ENCODE data around the gene KCNIP4.

KCNIP4 gene

DNA sequence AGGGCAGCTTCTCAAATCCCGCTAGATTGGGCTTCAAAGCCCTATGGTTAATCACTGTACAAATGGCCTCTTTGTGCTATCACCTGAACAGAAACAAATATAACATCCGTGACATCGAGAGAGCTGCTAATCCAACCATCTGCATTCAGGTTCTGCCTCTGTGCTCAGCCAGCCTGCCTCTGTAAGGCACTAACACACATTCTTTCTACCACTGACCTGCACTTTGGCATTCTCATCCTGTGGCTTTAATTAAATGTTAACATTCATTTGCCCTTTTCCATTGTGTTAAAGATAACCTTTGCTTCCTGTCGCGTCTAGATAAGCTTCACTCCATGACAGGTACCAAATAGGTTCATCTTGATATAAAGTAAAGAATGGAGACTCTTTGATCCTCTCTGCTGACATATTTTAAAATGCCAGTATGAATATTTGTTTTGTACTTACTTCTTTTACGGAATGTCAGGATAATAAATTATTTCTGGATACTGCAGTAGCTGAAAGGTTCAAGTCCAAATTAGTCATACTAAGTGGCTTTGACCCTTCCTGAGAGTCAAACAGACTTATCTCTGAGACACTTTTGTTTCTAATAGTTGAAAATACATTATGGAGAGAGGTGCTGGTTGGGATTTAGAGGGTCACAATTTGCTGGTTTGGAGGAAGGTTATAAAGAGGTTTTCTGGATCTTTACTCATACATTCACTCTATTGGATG lies 742.6 kb downstream of the KCNIP4 start:
- no peak for DNase-seq (ENCODE audit: low read depth in 1 of 2, low spot score in 1 of 2)

DNA sequence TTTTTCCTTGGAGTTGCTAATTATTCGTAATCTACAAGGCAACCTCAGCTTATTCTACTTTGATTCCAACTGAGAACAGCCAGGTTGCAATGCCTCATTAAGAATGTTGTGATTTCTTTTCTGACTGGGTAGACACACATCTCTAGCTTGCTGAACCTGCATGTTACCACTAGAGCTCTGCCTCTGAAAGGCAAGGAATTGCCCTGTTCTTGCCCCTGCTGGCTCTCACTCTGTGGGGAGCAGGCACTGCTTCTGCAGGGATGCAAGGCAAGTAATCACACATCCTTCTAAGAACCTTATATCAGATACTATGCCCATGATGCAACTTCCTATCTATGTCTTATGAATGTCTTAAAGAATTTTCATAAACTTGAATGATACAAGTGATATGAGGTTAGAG lies 745.2 kb downstream of the KCNIP4 start:
- DNase-seq (ENCODE audit: low read depth in 1 of 2, low spot score in 1 of 2): no peak

GRCh38 chr4:21202959-21203358 lies 745.6 kb downstream of the KCNIP4 start:
- DNase-seq (ENCODE audit: low read depth in 1 of 2, low spot score in 1 of 2): no peak

GRCh38 chr4:21198683-21199082 lies 749.9 kb downstream of the KCNIP4 start:
- DNase-seq (ENCODE audit: low read depth in 1 of 2, low spot score in 1 of 2): no peak

DNA sequence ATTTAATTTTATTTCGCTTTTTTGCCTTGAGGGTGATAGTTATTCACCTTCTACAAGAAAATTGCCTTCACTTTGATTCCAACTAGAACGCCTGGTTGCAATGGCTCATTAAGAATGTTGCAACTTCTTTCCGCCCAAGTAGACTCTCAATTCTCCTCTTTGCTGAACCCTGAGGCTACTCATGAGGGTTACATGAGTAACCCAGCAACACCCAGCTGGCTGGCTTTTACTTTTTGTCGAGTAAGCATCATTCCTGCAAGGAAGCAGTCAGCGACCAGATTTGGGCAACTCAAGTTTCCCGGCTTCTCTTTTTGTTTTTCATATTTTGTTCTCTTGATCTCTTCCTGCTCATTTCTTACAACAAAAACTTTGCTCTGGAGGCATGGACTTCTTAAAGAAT lies 752.9 kb downstream of the KCNIP4 start:
- DNase-seq (ENCODE audit: low read depth in 1 of 2, low spot score in 1 of 2): no peak

DNA sequence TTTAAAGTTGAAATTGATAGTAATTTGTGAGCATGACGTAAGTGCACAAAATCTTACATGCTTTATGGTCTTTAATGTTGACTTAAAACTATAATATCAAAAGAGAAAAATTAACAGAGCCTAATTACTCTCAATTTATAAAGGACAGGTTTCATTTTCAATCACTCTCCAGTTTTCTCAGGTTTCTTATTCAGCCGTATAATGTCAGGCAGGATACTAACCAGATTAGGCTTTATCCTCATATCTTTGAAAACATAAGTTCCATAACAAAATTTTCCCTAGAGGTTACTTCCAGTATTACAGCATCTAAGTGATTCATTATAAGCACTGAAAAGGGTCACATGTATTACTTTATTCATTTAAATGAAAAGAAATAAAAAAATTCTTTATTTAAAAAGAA lies 756.2 kb downstream of the KCNIP4 start:
- DNase-seq (ENCODE audit: low read depth in 1 of 2, low spot score in 1 of 2): no peak

DNA sequence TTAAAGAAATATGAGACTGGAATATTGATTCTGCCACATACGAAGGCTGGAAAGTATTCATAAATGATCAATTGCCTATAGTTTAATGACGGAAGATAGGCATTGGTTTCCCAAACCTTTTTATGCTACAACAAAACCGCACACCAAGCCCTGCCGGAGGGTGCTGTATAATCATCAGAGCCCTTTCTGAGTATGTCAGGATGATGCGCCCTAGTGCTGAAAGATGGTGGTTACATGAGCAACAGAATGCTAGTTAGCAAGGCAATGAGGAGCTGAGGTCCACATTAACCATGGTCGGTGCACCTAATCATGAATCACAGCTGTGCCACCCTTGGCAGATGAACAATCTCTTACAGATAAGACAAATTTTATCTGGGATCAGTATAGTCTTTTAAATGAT lies 757.3 kb downstream of the KCNIP4 start:
- no peak for DNase-seq (ENCODE audit: low read depth in 1 of 2, low spot score in 1 of 2)

DNA sequence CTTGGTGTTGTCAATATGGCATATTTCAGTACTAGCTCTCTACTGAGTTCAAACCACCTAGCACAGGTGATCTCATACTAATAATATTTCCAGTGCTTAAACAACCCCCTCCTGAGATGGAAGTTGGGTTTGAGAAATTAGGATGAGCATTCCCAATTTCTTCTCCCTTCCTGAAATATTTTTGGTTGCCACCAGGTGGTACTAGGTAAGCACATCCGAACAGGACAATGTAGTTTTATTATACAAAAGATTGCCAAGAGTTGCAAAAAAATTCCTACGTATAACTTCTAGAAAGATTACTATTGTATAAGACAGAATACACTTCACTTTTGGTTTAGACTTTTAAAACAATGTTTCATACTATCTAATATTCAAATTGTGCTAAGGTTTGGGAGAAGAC lies 763.8 kb downstream of the KCNIP4 start:
- no peak for DNase-seq (ENCODE audit: low read depth in 1 of 2, low spot score in 1 of 2)

DNA sequence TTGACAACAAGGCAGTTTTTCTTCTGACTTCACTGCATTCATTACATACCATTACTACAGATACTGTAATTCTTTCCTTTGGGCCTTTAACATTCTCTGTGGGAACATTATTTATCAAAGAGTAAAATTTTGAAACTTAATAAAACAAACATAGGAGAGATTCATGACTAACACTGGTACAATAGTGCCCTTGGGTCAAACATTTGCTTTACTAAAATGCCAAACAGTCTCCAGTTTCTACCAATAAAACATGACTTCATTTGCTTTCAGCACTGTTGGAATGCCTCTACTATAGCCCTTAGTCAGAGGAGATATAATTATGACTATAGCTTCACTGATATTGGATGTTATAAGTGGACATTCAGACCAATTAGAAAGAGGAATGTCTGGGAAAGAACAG lies 766.9 kb downstream of the KCNIP4 start:
- no peak for DNase-seq (ENCODE audit: low read depth in 1 of 2, low spot score in 1 of 2)

- no peak for DNase-seq (ENCODE audit: low read depth in 1 of 2, low spot score in 1 of 2)
These were observed 770.7 kb downstream of the KCNIP4 start for GRCh38 chr4:21177871-21178270.

DNA sequence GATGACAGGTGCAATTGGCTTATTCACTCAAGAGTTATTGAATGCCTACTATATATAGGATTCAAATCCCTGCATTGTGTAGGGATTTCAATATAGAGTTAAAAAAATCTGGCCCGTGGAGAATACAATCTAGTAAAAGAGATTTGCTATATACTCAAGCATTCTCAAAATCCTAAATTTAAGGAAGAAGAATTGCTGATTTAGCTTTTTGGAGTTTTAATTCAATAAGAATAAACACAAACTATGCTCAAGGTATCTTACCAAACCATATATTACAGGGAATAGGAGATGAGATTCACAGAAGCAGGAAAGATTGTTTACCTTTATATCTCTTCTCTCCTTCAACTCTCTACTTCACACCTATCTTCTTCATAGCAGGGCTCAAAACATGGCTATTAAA lies 771.5 kb downstream of the KCNIP4 start:
- no peak for DNase-seq (ENCODE audit: low read depth in 1 of 2, low spot score in 1 of 2)

- DNase-seq (ENCODE audit: low read depth in 1 of 2, low spot score in 1 of 2): no peak
These were observed 780.9 kb downstream of the KCNIP4 start for GRCh38 chr4:21167711-21168110.

DNA sequence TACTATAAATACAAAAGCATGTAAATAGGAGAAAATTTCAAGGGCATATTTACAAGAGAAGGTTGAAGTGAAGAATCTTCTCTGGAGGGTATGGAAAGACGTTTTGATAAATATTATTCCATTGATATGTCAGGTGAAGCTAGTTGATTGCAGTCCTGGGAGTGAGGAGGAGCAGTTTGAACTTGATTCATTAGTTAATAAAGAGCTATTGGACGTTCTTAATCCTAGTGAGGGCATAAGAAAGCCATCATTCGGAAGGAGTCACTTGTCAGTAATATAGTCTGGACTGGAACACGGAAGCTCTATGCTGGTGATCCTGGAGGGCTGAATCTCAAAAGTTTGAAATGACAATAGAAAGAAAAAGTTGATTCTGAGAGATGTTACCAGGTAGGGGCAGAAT lies 793.2 kb downstream of the KCNIP4 start:
- DNase-seq (ENCODE audit: low read depth in 1 of 2, low spot score in 1 of 2): no peak

- DNase-seq (ENCODE audit: low read depth in 1 of 2, low spot score in 1 of 2): no peak
These were observed 809.2 kb downstream of the KCNIP4 start for GRCh38 chr4:21139327-21139726.

GRCh38 chr4:21136051-21136630 lies 812.4 kb downstream of the KCNIP4 start:
- no peak for DNase-seq (ENCODE audit: low read depth in 1 of 2, low spot score in 1 of 2)

DNA sequence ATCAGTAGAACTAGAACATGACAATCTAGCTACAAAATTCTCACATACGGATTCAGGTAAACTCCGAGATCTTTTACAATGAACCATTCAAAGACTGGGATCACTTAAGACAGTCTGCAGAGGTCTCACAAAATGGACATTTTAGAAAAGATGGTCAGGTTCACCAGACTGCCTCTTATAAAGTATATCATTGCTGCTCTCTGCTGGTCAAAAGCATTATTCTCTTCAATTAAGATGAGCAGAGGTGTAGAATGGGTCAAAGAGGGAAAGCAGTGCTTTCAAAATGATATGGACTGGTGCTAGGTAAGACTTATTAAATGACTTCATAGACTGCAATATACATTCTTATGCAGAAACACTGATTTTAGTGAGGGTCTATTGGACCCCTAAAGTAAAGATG lies 813.6 kb downstream of the KCNIP4 start:
- DNase-seq (ENCODE audit: low read depth in 1 of 2, low spot score in 1 of 2): no peak

GRCh38 chr4:21130606-21131005 lies 818.0 kb downstream of the KCNIP4 start:
- no peak for DNase-seq (ENCODE audit: low read depth in 1 of 2, low spot score in 1 of 2)

- no peak for DNase-seq (ENCODE audit: low read depth in 1 of 2, low spot score in 1 of 2)
These were observed 822.5 kb downstream of the KCNIP4 start for GRCh38 chr4:21126014-21126512.

DNA sequence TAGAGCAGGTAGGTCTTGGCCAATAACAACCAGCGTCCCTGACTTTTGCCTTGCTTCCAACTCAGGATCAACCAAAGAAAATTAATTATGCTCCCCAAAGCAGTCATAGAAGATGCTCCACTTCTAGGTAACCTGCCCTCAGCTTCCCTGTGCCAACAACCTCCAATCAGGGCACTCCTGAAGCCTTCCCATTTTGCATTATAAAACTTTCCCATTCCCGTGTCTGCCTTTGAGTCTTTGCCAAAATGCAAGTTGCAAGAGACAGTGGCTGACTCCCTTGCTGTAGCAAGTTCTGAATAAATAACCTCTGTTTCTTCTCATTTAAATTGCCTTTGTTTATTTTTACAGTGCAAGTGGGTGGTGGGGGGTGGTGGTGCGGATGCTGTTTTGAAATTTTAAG lies 830.3 kb downstream of the KCNIP4 start:
- no peak for DNase-seq (ENCODE audit: low read depth in 1 of 2, low spot score in 1 of 2)

DNA sequence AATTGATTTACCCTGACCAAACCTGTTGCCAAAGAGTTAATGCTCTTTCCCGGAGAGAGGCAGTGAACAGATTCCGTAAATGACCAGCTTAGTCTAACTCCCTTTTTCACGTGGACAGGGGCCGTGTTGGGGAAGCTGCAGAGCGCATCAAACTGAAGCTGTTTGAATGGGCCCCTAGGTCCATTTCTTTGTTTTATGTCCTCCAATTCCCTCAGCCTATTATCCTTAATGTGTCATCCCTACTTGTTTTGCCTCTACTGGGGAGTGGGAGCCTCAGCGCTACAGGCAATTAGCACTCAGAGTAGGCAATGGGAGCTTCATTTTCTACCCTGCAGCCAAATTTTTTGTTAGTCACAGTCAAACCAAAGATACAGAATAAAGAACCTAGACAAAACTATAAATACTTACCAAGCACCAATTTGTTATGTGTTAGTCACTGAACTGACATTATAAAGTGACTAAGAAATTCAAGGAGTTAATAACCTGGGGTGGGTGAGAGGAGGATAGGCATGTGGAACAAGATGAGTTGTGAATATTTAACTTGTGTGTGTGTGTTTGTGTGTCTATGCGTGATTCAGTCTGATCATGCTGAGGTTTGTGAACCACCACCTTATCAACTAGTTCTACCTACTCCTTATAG lies 830.9 kb downstream of the KCNIP4 start:
- DNase-seq (ENCODE audit: low read depth in 1 of 2, low spot score in 1 of 2): no peak

GRCh38 chr4:21113496-21114223 lies 834.9 kb downstream of the KCNIP4 start:
- no peak for DNase-seq (ENCODE audit: low read depth in 1 of 2, low spot score in 1 of 2)

DNA sequence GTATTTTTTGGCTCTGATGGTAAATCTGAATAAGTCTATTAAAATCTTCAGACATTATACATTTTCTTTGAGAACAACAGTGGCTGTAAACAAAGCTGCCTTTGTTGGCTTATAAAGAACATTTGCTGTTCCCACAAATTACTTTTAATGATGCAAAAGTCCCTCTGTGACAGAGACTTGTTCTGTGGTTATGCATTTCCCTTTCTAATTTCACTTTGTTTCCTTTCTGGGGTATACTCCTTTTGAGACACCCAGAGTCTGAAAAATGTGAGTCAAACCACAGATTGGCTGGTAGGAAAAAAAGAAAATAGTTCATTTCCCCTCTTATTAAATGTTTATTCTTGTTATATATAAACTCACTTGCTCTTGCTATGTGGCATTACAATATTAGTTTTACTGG lies 845.9 kb downstream of the KCNIP4 start:
- no peak for DNase-seq (ENCODE audit: low read depth in 1 of 2, low spot score in 1 of 2)
